ENCODE data around the gene PAM.
"Not testable (repeated sequence)": the region's sequence is repeated elsewhere in the genome, so short reads cannot be mapped to it uniquely, and the experiment has no call there.

Gene PAM

GRCh38 chr5:103005276-103005675, 250.2 kb downstream of the PAM start:
- no peak for DNase-seq

GRCh38 chr5:103006921-103007320, 251.8 kb downstream of the PAM start:
- DNase-seq, result no peak

- no peak for DNase-seq
These were observed 255.1 kb downstream of the PAM start for GRCh38 chr5:103010168-103010567.

GRCh38 chr5:103013933-103014552, 258.9 kb downstream of the PAM start:
- no peak for DNase-seq

- DNase-seq, result no peak
These were observed 259.9 kb downstream of the PAM start for GRCh38 chr5:103014983-103015382.

- no peak for DNase-seq
These were observed 261.1 kb downstream of the PAM start for GRCh38 chr5:103016167-103016566.

GRCh38 chr5:103019804-103020203, 264.7 kb downstream of the PAM start:
- no peak for DNase-seq

GRCh38 chr5:103021314-103021713, 266.2 kb downstream of the PAM start:
- DNase-seq, result no peak

GRCh38 chr5:103027267-103027666, 272.2 kb downstream of the PAM start:
- DNase-seq, result no peak

- DNase-seq, result no peak
These were observed 276.5 kb downstream of the PAM start for GRCh38 chr5:103031607-103032006.

GRCh38 chr5:103033696-103034095, 278.6 kb downstream of the PAM start:
- DNase-seq, result no peak

GRCh38 chr5:103034662-103035392, 279.7 kb downstream of the PAM start:
- DNase-seq, result no peak

- DNase-seq, result no peak
These were observed 280.6 kb downstream of the PAM start for GRCh38 chr5:103035701-103036100.

GRCh38 chr5:103036601-103037000, 281.5 kb downstream of the PAM start:
- DNase-seq, result no peak

- no peak for DNase-seq
These were observed 282.8 kb downstream of the PAM start for GRCh38 chr5:103037673-103038455.

- DNase-seq, result no peak
These were observed 286.1 kb downstream of the PAM start for GRCh38 chr5:103041071-103041676.

- DNase-seq, result not testable (repeated sequence)
These were observed 291.6 kb downstream of the PAM start for GRCh38 chr5:103046706-103047105.

- no peak for DNase-seq
These were observed 302.4 kb downstream of the PAM start for GRCh38 chr5:103057208-103058130.

- no peak for DNase-seq
These were observed 304.4 kb downstream of the PAM start for GRCh38 chr5:103059525-103059924.

- no peak for DNase-seq
These were observed 305.4 kb downstream of the PAM start for GRCh38 chr5:103060424-103060954.

- DNase-seq, result no peak
These were observed 311.2 kb downstream of the PAM start for GRCh38 chr5:103066326-103066725.

GRCh38 chr5:103073500-103073899, 318.4 kb downstream of the PAM start:
- not testable (repeated sequence) for DNase-seq
